ENCODE data around the gene HSD17B1.

The HSD17B1 gene

DNA sequence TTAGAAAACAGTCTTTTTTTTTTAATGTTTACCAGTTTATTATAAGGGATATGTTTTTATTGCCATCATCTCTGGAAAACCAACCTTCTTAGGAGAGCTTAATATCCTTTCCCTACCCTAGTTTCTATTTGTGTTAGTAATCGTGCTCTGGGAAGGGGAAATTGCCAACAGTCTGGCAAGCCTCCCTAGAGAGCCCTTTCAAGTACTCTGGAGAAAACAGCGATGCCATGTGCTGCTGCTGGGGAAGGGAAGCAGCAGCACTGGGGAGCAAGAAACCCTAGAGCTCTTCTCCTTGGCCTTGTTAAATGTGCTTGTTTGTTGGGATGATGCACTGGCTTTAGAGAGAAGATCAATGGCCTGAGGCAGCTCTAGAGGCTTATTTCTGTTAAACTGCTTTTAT lies 46.2 kb downstream of the HSD17B1 start:
- Histone ChIP-seq H3K27me3 (ENCODE audit: low read depth, low read length) (no peaks in the 10 kb centered on the region), H3K9me3 (ENCODE audit: insufficient read depth, low read length) (no peaks in the 10 kb centered on the region), H3K4me1 (ENCODE audit: low read length) (peaks cover 8% of the 10 kb centered on the region), H3K9ac (ENCODE audit: low read length) (no peak overlapping the region), H3K27ac (ENCODE audit: low read length) (no peak overlapping the region), H3K79me2 (ENCODE audit: low read length) (peaks cover 24% of the 10 kb centered on the region), H2AFZ (ENCODE audit: low read depth, low read length) (no peak overlapping the region), H3K36me3 (replicated peaks; ENCODE audit: low read depth, low read length) (peaks cover 2% of the 10 kb centered on the region), H4K20me1 (ENCODE audit: insufficient read depth, low read length) (peaks cover 9% of the 10 kb centered on the region; the same call in 1 of the 2 replicates), H3K4me3 (ENCODE audit: low read length) (no peak overlapping the region), H3K4me2 (ENCODE audit: low read length) (no peak overlapping the region)
- TF ChIP-seq EZH2phosphoT487 (IDR thresholded peaks at IDR 0.05; ENCODE audit: low read depth), result no peak
- TF ChIP-seq CTCF (IDR thresholded peaks at IDR 0.05; ENCODE audit: low read depth, low read length), result no peak

- Histone ChIP-seq H3K27ac (ENCODE audit: low read length) (no peak overlapping the region), H3K4me3 (ENCODE audit: low read length) (peak overlapping the region; percentile 9), H3K79me2 (ENCODE audit: low read length) (peaks cover 65% of the 10 kb centered on the region), H3K9ac (ENCODE audit: low read length) (no peak overlapping the region), H3K4me1 (ENCODE audit: low read length) (peaks cover 15% of the 10 kb centered on the region), H3K9me3 (ENCODE audit: insufficient read depth, low read length) (no peaks in the 10 kb centered on the region), H4K20me1 (ENCODE audit: insufficient read depth, low read length) (peaks cover 19% of the 10 kb centered on the region; the same call in 1 of the 2 replicates), H2AFZ (ENCODE audit: low read depth, low read length) (no peak overlapping the region), H3K27me3 (ENCODE audit: low read depth, low read length) (no peaks in the 10 kb centered on the region), H3K36me3 (replicated peaks; ENCODE audit: low read depth, low read length) (peaks cover 2% of the 10 kb centered on the region), H3K4me2 (ENCODE audit: low read length) (peak overlapping the region; percentile 38)
- TF ChIP-seq CTCF (IDR thresholded peaks at IDR 0.05; ENCODE audit: low read depth, low read length), result no peak
- TF ChIP-seq EZH2phosphoT487 (IDR thresholded peaks at IDR 0.05; ENCODE audit: low read depth), result no peak
Measured at GRCh38 chr17:42603318-42603717, 50.6 kb downstream of the HSD17B1 start.
